GM19099 (cell line): ENCODE measurements around the gene SMIM10L2A.

ENCODE experiments used
- POLR2A ChIP-seq: IDR thresholded peaks from 3 replicates; pipeline ENCODE4 v1.6.1; 2011; ENCODE audit warnings: low read depth; ENCODE audit not compliant: insufficient read length; ENCODE audit errors: extremely low read depth

SMIM10L2A gene

GRCh38 chrX:135410861-135411627 lies 10.7 kb upstream of the SMIM10L2A start:
- TF ChIP-seq POLR2A, result no peak

GRCh38 chrX:135411893-135412292 lies 9.9 kb upstream of the SMIM10L2A start:
- no peak for TF ChIP-seq POLR2A

DNA sequence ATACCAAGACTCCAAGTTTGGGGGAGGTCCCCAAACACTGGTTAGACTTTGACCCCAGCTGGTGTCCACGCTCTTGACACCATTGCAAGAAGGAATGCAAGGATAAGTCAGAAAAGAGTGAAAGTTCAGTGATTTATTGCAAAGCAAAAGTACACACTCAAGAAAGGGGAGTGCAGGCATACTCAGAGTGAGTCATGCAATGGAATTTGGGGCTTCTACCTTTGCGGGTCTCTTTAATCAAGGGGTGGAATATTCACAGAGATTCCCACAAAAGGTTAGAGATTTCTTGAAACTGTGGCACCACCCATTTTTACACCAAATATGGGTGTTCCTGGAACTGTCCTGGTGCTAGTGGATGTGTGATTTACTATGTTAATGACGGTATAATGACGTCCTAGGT lies 5.2 kb upstream of the SMIM10L2A start:
- no peak for TF ChIP-seq POLR2A

GRCh38 chrX:135420831-135421230 lies 913 bp upstream of the SMIM10L2A start:
- TF ChIP-seq POLR2A, result no peak

DNA sequence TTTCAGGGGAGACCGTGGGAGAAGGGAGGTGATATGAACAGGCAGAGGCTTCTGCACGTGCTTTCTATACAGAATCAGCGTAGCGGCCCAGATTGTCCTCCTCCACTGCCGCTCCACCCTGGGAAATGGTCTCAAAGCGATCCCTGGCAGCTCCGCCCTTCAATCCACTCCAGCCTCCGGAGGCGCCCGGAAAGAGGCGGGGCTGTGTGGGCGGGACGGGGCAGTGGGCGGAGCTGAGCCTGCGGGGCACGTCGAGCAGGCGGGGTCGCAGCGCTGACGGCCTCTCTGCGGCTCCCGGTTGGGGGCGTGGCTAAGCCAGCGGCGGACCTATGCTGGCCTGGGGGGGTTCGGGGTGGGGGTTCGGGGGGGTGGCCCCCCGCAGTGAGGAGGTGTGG lies 210 bp upstream of the SMIM10L2A start:
- TF ChIP-seq POLR2A, result no peak

DNA sequence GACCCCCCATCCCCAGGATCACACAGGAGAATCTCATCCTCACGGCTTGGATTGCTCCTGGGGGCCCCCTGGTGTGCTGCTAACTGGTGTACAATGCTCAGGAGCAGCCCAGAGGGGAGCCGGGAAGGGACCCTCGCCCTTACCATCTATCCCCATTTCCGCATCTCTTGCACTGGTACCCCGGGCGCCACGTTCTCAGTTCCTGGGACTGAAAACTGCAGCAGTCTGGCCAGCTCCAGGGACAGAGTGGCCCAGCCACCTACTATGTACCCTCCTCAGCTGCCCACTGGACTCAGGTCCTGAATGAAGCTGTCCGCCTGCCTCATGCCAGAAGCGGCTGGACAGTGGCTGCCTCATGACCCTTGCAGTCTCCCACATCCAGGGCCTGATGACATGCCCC lies 2.7 kb downstream of the SMIM10L2A start:
- no peak for TF ChIP-seq POLR2A

DNA sequence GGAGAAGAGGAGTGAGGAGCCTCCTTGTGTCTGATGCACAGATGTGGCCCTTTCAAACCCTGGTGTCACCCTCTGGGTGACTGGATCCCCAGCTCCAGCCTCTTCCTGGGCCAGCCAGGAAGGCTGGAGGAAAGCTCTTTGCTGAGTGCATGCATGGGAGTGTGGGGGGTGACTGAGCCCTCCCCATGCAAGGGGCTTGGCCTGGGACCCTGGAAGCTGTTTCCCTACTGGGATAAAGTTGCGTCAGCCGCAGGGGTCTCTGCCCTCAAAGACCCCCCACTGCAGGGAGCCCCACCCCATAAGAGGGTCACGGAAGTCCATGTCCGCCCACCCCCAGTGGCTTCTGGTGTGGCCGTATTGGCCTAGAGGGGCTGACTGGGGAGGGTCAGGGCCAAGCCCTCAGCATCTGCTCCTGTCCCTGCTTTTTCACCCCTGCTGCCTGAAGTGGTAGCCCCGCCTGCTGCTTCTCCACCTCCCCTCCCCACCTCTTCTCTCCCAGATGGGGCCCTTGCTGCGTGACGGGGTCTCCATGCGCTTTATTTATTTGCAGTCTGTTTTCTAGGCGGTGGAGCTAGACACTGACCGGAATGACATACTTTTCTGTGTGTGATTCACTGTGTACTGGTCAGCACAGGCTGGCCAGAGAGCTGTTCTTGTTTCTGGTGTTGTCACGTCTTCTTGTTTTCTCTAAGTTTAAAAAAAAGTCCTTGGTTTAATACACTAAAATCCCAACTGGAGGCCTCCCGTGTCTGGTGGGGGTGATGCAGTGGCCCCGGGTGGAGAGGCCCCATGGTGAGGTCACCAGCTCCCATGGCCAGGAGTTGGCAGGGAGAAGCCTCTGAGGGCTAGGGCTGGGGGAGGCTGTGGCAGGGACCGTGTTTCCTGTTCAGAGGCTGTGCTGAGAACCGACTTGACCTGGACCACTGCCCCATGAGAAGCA lies 3.6 kb downstream of the SMIM10L2A start:
- no peak for TF ChIP-seq POLR2A

DNA sequence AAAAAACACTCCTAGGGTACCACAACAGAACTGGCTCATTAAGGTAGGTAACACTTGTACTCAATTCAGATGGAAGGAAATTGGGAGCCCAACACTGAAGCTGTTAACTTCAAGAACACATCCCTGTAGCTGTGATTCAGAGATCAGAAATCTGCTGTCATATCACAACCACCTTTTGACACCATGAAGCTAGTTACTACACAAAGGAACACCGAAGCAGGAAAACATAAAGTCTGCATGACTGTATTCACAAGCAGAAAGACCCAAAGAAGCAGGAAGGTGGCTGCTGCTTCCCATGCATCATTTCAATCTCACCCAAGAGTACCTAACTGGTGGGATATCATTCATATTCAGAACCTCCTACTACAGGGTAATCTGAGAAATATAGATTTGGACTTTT lies 7.7 kb downstream of the SMIM10L2A start:
- no peak for TF ChIP-seq POLR2A

DNA sequence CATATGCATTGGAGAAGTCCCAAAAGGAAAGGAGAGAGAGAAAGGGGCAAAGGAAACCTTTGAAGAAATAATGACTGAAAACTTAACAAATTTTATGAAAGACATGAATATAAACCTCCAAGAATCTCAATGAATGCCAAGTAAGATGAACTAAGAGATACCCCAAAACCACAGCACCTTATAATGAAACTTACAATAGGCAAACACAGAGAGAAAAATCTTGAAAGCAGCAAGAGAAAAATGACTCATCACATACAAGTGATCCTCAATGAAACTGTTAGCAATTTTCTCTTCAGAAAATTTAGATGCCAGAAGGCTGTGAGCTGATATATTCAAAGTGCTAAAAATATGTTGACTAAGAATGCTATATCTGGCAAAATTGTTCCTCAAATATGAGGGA lies 10.1 kb downstream of the SMIM10L2A start:
- no peak for TF ChIP-seq POLR2A

DNA sequence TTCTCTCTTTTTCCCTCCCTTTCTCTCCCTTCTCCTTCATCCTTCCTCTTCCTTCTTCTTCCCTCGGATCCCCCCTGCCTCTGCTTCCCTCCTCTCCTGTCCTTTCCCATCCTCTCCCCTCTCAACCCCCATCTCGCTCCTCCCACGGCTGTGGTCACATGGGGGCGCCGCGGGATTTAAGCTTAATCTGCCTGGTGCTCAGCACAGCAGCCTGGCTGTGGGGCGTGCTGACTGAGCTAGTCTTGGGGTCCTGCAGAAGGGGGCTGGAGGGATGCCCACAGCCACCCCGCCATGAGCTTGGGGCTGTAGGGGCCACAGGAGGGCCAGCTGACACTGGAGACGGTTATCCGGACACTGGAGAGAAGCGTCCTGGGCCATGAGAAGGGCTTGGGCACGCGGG lies 10.7 kb downstream of the SMIM10L2A start:
- TF ChIP-seq POLR2A, result no peak

DNA sequence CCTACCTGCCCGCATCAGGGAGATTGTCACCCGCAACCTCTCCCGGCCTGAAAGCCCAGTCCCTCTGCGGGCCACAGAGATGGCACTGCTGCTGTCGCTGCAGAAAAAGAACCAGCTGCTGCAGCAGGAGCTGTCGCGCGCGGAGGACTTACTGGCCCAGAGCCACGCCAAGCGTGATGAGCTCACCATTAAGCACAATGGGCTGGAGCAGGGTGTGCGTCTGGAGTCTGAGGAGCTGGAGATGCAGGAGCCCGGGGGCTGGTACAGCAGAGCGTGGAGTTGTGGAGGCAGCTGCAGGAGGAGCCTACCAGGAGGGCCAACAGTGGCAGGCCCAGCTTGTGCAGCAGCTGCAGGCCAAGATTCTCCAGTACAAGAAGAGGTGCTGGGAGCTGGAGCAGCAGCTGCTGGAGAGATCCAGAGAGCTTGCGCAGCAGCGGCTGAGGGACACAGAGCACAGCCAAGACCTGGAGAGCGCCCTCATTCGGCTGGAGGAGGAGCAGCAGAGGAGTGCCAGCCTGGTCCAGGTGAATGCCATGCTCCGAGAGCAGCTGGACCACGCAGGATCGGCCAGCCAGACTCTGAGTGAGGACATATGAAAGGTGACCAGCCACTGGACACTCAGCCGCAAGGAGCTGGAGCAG lies 11.3 kb downstream of the SMIM10L2A start:
- no peak for TF ChIP-seq POLR2A

DNA sequence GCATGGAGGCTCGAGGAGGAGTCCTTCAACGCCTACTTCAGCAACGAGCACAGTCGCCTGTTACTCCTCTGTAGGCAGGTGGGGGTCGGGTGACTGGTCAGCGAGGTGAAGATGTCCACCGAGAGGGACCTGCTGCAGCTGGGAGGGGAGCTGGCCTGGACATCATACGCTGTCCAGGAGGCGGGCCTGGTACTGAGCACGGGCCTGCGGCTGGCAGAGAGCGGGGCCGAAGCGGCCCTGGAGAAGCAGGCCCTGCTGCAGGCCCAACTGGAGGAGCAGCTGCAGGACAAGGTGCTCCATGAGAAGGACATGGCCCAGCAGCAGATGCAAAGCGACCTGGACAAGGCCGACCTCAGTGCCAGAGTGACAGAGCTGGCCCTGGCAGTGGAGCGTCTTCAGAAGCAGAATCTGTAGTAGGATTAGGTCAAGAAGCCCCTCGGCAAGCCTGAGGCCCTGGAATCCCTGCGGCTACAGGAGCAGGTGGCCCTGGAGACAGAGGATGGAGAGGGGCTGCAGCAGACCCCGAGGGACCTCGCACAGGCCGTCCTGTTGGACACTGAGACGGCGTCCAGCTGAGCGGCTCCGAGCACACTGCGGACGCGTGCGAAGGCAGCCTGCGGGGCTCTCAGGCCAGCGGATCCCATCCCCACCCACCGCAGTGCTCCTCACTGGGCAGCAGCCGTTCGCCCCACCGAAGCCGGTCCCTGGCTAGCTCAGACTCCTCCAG lies 11.9 kb downstream of the SMIM10L2A start:
- no peak for TF ChIP-seq POLR2A

- no peak for TF ChIP-seq POLR2A
Observed at GRCh38 chrX:135434258-135435138, 12.8 kb downstream of the SMIM10L2A start.

- TF ChIP-seq POLR2A, result no peak
Observed at GRCh38 chrX:135435139-135435922, 13.6 kb downstream of the SMIM10L2A start.

DNA sequence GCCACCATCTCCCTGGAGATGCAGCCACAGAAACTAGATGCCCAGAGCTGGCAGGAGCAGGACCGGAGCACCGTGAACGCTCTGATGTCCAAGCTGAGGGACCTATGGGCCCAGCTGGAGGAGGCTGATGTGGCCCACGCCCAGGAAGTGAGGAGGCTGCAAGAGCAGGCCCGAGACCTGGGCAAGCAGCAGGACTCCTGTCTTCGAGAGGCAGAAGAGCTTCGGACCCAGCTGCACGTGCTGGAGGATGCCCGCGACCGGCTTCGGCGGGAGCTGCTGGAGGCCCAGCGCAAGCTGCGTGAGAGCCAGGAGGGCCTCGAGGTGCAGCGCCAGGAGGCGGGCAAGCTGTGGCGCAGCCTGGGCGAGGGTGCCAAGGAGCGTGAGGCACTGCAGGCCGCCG lies 14.2 kb downstream of the SMIM10L2A start:
- TF ChIP-seq POLR2A, result no peak
